NCI-H2081 treated with DMSO at 0.1 percent for 48 hours (cell line): Measurements from ENCODE around the gene SYNPR.

Experiments
- DNase-seq: peaks from one replicate; lab custom pipeline; 2025; lab: John Stamatoyannopoulos, UW

SYNPR gene

DNA sequence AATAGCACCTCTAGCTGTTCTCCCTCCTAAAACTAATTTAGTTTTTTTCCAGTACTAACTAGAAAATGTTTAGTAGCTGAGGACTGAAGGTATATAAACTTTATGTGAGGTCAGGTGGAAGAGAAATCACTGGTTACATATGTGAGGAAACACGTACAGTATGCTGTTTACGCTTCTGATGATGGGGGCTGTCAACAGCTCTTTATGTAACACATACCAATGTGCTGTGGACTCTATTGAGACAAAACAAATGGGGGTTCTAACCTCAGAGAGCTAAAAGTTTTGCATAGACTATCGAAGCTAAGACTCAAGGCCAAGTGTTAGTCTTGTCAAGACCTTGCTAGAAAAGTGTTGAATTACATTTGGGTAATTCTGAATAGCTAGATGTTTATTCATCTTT is 107.5 kb downstream of the SYNPR start:
- no peak for DNase-seq

DNA sequence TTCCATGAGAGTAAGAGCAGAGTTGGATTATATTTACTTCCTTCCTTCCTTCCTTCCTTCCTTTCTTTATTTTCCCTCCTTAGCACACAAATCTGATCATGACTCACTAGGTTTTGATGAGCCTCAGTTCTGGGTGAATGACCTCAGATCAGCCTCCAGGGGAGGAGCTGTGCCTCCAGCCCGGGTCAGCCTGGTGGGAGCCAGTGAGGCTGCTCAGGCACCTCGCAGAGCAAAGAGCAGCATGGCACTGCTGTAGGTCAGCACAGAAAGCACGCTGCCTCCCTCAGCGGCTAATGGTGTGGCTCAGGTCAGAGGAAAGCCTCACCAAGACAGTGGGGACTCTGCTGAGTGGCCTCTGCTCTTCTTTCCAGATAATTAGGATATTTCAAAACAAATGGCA is 108.5 kb downstream of the SYNPR start:
- no peak for DNase-seq

DNA sequence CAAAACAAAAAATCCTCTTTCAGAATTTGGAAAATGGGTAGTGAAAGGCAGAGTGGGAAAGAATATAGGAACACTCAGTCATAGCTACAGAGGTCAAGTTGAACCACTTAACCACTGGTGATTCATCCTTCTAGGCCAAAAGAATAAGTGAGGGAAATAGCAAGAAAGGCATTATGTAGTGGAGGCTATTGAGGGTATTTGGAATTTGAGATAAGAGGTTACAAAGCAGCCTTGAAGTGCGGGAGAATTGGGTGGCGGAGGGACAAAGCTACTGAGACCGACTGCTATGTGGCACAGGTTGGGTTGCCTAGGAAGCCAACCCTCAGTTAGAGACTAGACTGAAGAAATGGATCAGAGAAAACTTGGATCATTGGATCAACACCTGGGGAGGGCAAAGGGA is 109.5 kb downstream of the SYNPR start:
- no peak for DNase-seq

DNA sequence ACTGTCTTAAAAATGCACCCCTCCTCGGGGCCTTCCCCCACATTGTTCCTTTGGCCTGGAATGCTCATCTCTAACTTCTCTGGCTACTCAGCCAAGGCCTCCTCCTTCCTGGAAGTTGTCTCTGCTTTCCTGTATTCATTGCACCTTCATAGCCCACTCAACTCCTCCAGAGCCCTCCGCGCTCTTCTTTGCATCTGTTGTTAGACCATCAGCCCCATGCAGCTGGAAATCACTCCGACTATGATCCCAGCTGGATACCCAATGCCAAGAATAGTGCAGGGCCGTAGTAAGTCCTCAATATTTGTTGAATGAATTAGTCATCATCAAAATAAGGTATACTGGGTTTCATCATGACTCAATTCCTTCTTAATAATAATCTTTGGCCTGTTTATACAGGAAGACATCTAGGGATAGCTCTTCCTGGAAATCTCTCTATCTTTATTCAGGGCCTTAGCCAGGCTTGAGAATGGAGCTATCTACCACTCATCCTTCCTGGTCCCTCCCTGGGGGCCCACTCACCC is 112.7 kb downstream of the SYNPR start:
- DNase-seq = no peak

DNA sequence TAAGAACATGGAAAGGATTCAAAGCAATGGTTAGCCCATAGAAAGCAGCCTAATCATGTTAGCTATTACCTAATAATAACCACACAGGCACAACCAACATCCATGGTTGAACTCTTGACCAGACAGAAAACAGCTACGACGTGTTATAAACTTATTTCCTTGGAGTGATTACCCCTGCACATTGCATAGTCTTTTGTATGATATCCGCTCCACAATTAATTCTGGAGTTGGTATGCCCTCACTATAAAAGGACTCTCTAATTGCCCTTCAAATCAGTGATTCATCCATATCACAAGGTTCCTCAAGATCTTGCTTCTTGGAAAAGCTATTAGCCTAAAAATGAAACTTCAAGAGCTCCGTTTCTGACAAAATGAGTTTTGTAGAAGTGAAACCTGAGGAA is 117.9 kb downstream of the SYNPR start:
- DNase-seq = no peak

DNA sequence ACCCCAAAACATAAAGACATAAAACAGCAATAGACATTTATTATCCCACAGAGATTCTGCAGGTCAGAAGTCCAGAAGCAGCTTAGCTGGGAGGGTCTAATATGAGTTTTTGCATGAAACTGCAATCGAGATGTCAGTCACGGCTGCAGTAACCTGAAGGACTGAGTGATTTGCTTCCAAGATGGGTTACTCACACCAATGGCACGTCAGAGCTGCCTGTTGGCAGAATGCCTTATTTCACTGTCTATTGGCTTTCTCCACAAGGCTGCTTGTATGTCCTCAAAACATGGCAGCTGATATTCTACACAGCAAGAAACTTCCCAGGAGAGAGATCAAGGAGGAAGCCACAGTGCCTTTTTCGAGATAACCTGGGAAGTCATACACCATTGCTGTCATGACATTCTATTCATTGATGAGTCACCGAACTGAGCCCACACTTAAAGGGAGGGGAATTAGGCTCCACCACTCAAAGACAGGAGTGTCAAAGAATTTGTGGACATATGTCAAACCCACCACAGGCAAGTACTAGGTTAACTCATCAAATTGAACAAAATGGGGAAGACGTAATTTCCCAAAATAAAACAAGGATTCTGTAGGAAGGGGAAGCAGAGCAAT is 122.2 kb downstream of the SYNPR start:
- no peak for DNase-seq

DNA sequence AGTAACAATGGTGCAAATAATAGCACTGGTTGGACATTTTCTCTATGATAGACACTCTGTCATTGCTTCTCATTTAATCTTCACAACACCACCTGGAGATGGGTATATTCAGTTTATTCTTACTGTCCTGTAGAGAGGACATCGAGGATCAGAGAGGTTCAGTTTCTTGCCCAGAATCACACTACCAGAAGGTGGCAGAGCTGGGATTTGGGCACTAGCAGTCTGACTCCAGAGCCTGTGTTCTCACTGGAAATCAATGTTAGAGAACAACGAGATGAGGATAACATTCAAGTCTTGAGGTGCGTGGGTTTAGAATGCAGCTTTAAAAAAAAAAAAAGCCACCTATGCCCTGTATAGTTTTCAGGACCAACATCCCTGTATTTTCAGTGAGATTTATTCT is 127.8 kb downstream of the SYNPR start:
- DNase-seq = no peak

DNA sequence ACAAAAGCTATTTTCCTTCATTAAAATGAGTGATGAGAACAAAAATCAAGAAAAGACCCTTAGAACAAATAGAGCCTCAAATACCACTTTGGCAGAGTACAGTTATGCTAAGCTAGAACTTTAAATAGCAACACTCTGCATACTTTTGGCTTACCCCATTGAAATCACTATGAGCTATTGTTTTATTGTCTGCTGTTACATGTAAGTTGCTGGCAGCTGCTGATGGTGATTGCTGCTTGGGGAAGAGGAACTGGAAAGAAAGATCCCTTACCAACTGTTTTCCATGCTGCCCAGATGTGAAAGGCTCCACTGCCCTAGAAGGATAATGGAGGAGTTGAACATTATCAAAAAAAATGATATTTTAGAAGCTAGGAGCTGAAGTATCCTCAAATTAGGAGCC is 135.4 kb downstream of the SYNPR start:
- DNase-seq = no peak

DNA sequence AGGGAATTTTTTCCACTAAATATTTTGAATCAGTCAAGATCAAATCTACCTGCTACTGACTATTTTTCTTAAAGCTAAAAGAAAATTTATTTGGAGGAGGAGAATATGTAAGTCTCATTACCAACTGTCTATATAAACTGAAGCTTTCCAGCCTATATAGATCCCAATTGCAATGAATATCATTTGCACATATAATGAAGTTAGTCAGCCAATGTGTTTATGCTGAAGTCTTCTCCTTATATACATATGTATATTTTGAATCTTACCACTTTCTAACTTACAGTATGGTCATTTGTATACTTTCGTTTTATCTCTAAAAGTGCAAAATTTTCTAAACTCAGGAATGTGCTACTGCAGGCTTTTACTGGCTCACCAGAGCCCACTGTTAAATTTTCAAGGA is 136.5 kb downstream of the SYNPR start:
- DNase-seq = no peak

DNA sequence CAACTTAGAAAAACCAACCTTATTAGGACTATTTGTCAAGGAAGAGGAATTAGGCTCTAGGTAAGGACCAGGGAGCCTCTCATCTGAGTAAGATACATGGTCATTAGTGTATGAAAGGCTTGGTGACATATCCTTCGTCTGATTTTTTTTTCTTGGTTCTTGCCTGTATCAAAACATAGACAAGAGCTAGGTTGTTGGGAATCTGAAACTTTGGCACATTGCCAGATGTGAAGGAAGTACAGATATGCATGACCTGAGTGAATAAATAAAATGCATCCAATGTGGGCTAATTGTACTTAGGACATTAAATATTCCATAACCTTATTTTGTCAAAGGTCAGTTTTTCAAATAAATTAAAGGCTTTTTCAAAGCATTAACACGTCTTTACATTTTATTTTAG is 151.8 kb downstream of the SYNPR start:
- DNase-seq = no peak

DNA sequence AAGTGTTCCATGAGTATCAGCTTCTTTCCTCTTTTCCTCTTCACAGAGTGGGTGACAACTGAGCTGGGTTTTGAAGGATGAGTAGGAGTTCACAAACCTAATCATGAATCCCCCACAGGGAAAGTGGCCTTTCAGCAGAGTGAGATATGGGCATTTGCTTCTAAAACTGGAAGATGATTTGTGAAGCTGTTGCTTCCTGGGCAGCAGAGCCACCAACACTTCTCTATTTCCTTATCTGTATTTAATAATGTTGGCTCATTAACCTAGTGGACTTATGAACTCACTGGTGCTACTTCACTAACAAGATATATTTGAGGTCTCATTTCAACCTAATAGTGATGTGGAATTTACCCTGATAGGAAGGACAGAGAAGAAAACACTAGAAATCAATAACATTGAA is 152.8 kb downstream of the SYNPR start:
- DNase-seq = no peak

DNA sequence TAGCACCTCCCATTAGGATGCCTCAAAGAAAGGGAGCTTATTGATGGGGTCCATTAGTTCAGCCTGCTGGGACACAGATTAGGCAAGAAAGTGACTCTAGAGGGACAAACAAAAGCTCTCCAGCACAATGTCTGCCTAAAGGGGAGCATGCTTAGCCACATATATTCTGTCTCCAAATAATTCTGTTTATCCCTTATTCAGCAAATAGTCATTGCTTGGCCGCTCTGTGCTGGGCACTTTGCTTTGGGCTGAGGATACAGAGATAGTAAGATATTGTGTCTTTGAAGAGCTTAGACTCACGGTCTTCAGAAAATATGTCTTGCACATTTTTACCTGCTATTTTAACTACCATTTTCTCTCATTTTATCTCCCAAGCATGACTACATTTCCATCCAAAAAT is 159.8 kb downstream of the SYNPR start:
- no peak for DNase-seq

DNA sequence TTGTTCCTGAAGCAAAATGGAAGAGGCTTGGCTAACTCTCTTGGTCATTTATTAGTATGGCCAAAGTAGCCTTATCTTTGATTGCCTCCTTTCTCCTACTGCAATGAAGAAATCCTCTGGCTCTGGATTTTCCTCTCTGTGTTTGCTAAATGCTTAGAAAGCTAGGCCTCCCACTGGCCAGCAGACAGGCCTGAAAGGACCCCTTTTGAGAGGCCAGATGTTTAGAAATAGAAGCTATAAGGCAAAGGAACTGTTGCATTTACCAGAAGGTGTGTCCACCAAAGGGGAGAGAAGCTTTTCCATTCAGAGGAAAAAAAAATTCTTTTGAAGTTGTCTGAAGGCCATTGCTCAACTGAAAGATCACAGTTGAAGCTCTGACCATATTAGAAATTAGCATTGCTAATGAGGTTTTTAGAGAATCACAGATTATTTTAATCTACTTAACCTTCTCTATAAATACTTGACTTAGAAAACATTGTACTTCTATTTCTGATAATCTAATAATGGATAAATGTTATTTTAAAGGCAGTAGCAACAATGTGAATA is 160.8 kb downstream of the SYNPR start:
- DNase-seq = no peak

DNA sequence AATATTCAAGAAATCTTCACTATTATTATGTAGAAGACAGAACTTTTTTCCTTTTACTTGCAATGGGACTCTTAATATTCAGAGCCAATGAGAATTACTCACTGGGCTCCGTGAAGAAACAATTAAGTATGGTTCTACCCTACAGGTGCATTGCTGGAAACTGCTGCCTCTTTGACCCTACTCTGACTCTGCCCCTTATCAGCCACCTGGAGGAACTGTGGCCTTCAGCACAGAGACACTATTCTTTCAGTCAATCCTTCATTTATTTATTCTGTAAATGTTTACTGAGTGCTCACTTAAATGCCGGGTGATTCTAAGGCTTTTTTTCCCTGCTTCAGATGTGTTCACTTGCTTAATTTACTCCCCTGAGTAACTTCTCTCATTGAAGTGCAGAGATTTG is 163.2 kb downstream of the SYNPR start:
- no peak for DNase-seq

DNA sequence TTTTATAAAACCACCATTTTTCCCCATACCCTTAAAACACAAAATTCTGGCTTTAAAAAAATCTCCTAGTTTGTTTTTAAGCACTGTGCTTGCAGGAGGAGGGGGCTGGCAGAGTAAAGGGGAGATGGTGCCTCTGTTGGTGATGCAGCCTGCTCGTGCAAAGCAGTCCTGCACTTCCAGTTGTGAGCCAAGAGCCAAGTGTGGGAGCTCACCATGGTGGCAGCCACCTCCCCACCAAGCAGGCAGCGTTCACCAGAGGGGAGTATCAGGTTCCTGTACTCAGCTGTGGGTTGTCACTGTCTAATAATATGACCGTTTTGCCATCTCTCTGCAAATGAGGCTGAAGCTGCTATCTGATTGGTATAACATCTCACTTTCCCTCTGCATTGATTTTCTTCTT is 164.8 kb downstream of the SYNPR start:
- no peak for DNase-seq

DNA sequence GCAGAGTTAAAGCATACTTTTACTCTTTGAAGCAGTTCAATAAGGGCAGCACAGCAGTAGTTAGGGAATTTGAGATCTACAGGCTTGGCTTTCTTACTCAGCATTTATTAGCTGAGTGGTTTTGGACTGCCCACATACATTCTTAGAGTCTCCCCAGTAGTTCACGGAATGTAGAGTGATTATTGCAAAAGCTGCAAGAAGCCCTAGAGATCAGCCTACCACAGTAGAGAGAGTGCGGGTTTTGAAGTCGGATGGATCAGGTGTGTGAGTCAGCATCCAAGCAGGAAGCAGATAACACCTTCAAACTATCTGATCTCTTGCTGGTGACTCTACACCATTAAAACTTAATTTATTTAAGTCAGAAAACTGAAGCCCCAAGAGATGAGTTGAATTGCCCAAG is 171.9 kb downstream of the SYNPR start:
- no peak for DNase-seq

DNA sequence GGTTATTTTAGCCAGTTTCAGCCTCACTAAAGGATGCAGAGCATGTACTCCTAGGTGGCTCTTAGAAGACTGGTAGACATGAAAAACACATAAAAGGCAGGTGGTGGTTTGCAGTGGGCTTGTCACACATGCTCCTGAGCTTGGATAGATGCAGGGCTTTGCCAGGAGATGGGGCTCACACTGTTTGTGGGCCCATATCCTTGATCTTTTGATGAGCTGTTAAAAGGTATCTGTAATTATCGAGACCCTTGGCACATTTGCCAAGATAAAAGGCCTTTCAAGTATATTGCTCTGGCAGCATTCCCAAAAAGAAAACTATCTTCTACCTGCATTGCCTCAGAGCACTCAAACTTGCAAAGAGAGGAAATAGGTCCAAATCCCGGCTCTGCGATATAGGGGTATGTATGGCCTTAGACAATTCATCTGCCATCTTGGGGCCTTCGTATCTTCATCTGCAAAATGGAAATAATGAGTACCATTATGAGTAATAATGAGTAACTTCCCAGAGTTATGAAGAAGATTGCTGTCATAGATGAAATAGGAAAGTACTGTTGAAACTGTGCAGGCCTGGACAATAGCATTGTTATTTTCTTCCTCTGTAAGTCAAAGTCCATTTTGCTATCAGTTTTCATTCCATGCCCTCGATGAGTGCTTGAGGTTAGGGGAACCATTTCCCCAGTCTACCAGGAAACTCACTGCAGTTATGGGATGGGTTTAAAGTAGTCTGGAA is 172.7 kb downstream of the SYNPR start:
- no peak for DNase-seq

DNA sequence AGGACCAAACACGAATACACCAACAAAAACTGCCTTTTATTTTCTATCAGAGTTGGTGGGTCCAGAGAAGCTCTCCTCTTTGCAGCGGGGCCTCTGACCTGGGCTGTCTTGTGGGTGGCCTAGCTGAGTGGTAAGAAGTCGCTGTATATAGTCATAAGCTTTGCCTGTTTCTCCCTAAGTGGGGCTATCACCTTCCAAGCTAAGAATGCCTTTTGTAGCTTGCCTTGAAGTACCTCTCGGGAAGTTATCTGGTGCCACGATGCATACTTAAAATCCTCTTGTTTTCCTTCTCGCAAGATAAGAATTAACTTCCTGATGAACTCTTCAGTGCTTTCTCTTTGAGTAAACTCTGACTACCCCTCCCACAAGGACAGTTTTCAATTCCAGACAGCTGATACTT is 178.8 kb downstream of the SYNPR start:
- no peak for DNase-seq

DNA sequence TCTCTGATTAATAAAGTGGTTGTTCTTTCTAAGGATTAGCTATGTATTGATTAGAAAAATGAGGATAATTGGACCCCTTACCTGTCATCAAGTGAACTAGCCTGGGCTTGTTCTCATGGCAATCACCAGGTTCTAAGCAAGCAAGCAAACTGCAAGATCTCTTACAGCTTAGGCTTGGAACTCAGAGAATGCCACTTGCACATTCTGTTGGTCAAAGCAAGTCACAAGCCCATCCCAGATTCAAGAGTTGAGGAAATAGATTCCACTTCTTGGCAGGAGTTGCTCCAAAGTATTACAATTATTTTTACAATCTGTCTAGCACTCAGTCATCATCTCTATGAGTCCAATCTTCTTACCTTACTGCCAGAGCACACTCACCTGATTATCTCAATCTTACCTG is 180.3 kb downstream of the SYNPR start:
- no peak for DNase-seq

DNA sequence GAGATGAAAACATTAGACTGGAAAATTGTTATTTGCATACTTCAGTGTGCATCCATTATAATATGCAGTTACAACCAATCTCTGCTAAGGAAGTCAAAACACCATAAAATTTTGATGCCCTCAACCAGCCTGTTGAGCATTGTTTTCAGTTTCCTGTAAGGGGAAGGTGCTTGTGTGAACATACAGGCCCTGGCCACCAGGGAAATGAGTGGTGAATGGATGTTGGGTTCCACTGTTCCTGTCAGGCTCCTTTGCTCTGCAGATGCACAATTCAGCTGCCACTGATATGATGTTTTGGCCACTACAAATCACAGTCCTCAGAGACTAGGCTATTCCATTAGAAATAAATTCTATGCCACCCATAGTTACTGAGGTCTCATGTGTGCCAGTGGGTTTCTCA is 184.6 kb downstream of the SYNPR start:
- DNase-seq = no peak

DNA sequence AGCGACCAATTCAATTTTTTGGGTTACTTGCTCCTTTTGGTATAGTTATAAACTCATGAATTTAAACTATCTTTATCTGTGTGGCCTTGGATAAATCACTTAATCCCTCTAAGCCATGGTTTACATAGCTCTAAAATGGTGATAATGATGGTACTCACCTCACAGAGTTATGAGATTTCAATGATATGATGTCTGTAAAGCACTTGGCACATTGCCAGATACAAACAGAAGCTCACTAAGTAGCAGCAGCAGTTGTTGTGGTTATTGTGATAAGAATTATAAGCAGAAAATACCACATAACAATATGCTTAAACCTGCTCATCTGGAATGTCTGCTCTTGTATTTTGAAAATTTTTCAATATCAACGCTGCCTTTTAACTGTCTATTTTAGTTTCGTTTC is 189.3 kb downstream of the SYNPR start:
- DNase-seq = no peak

DNA sequence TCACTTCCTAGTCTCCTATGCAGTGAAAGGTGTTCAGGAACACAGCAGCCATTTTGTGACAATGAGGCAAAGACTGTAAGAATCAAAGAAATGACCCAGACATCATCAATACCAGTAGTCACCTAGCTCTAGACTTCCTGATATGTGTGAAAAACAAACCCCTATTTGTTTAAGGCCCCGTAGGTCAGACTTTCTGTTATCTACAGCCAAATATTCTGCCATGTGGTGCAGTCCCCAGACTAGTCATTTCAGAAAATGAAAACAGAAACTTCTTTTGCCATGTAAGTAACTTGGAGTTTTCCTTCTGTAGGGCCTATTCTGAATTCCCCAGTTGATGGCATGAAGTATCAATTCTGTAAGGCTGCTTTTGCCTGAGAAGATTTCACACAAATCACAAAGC is 192.6 kb downstream of the SYNPR start:
- no peak for DNase-seq

DNA sequence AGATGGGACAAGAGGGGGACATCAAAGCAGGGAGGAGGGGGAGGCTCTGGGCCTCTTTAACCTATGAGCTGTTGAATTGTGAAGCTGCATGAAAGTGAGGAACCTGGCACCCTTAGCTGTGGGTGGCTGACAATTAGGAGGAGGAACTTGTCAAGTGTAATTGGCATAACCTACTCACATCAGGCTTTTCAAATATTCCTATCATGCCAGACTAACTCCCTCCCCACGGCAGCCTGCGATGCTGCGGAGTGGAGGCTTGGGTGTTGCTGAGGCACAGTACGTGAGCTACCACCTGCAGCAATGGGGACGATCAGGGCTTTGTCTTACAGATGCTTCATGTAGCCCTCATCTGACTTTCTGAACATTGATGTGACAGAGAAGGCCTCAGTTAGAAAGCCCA is 193.7 kb downstream of the SYNPR start:
- no peak for DNase-seq
